Spleen (tissue), 7 donors: ENCODE measurements around the gene CPD.

Source experiments
- CTCF ChIP-seq, 11 experiments: fragments of 200-600 bp in 7 of 11; fragments of 450-650 bp in 4 of 11; sonication (generic) in 4 of 11; IDR thresholded peaks in 8 of 11; conservative IDR thresholded peaks in 3 of 11; 1 replicate in 7 of 11; 2 replicates in 4 of 11; pipeline versions ENCODE4 v1.4.0 to v1.8.0; 2016 to 2021; ENCODE audit warnings: antibody characterized with exemption in 11 of 11, inconsistent platforms in 4 of 11, mild to moderate bottlenecking in 1 of 11
- POLR2A ChIP-seq, 3 donors: fragments of 450-650 bp; IDR thresholded peaks; one replicate each; pipeline ENCODE4 v1.5.1; 2017; ENCODE audit warnings: antibody characterized with exemption in 3 of 3, mild to moderate bottlenecking in 1 of 3
- donor health status: DM: no; HTN: no; CAD: no; lungs with moderate emphysema.
- donor health status: DM: no; HTN: no; CAD: no.
- donor health status: DM: no; HTN: no; CAD: no.

- TF ChIP-seq CTCF (IDR thresholded peaks at IDR 0.05 in 8 of 11, conservative IDR thresholded peaks at IDR 0.05 in 3 of 11), result no peak
- no peak for TF ChIP-seq POLR2A (IDR thresholded peaks at IDR 0.05)
Measured at GRCh38 chr17:30375661-30376060, 3.1 kb upstream of the CPD start.
